ENCODE data around the gene CLDN15. TPM values are rescaled to one million over a fixed set of nuclear protein-coding genes. Genes with fewer than 3 reads are reported as not detected.

Gene CLDN15
- polyA plus RNA-seq, 3 donors: 19.3 TPM; not detected in 2

DNA sequence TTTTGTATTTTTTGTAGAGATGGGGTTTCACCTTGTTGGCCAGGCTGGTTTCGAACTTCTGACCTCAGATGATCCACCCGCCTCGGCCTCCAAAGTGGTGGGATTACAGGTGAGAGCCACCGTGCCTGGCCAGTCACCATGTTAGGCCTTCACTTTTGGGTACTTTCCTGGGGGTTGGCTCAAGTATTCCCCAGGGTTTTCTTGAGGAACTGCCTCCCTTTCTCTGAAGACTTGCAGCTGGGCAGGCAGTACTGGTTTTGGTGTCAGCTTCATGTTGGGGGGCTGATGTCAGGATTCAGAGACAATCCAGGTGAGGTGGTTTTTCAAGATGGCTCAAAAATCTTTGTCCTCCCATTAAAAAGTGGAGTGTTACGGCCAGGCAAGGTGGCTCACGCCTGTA is 12.0 kb downstream of the CLDN15 start:
- TF ChIP-seq, protein P1, sequence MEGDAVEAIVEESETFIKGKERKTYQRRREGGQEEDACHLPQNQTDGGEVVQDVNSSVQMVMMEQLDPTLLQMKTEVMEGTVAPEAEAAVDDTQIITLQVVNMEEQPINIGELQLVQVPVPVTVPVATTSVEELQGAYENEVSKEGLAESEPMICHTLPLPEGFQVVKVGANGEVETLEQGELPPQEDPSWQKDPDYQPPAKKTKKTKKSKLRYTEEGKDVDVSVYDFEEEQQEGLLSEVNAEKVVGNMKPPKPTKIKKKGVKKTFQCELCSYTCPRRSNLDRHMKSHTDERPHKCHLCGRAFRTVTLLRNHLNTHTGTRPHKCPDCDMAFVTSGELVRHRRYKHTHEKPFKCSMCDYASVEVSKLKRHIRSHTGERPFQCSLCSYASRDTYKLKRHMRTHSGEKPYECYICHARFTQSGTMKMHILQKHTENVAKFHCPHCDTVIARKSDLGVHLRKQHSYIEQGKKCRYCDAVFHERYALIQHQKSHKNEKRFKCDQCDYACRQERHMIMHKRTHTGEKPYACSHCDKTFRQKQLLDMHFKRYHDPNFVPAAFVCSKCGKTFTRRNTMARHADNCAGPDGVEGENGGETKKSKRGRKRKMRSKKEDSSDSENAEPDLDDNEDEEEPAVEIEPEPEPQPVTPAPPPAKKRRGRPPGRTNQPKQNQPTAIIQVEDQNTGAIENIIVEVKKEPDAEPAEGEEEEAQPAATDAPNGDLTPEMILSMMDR (IDR thresholded peaks at IDR 0.05): no peak

DNA sequence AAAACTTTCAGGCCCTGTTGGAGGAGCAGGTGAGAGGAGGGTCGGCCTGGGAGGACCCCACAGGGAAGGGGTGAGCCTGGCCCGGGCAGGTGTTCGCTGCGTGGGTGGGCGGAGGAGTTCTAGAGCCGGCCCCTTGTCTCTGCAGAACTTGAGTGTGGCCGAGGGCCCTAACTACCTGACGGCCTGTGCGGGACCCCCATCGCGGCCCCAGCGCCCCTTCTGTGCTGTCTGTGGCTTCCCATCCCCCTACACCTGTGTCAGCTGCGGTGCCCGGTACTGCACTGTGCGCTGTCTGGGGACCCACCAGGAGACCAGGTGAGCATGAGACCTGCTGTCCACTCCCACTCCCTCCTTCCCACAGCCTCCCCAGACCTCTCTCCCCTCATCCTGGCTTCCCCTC is 14.1 kb downstream of the CLDN15 start:
- no peaks in the 10 kb centered on the region for H3K9me3 ChIP-seq (replicated peaks in 1 of 2; ENCODE audit: control insufficient read depth in 1 of 2, insufficient read depth in 1 of 2, low read length in 2 of 2)
- 98% methylated on average over 10 of the region's 15 CpGs for WGBS (ENCODE audit: insufficient coverage)
- H3K4me3 Mint-ChIP-seq: peak overlapping the region in 1 of 2 donors; percentile 9
- H3K27ac Mint-ChIP-seq: peak overlapping the region in 2 of 7 donors; percentile 15 to 27
- peaks cover 56 to 81% of the 10 kb centered on the region in 2 donors for H3K36me3 Mint-ChIP-seq
- TF ChIP-seq, protein P1 (IDR thresholded peaks at IDR 0.05): no peak
- no peaks in the 10 kb centered on the region for H3K27me3 ChIP-seq (ENCODE audit: control insufficient read depth in 2 of 2, insufficient read depth in 2 of 2, low read length in 2 of 2)
- peaks cover 0 to 2% (median 0%) of the 10 kb centered on the region in 3 donors for H3K27me3 Mint-ChIP-seq (ENCODE audit: low read depth in 3 of 3)
- H3K4me3 ChIP-seq (replicated peaks in 1 of 3; ENCODE audit: low read depth in 2 of 3, low read length in 3 of 3): no peak overlapping the region
- H3K36me3 ChIP-seq (replicated peaks in 1 of 2; ENCODE audit: control insufficient read depth in 1 of 2, insufficient read depth in 2 of 2, low read length in 2 of 2): peaks cover 43 to 71% of the 10 kb centered on the region in 2 donors
- peaks cover 19% of the 10 kb centered on the region for H4K20me1 ChIP-seq (ENCODE audit: insufficient read depth, low read length)
- no peak overlapping the region for H3K9ac ChIP-seq (ENCODE audit: insufficient read depth, low read length, poor library complexity, severe bottlenecking)
- intact Hi-C loops (cut with micrococcal nuclease): no loop called here
- H3K4me1 ChIP-seq (ENCODE audit: control insufficient read depth in 1 of 2, insufficient read depth in 2 of 2, low read length in 2 of 2): peaks cover 7 to 16% of the 10 kb centered on the region in 2 donors
- H3K9me3 Mint-ChIP-seq: no peaks in the 10 kb centered on the region
- no peak overlapping the region for H2AFZ ChIP-seq (ENCODE audit: insufficient read depth, low read depth, low read length, poor library complexity, severe bottlenecking)
- DNase-seq: no peak
- H3K4me2 ChIP-seq (replicated peaks; ENCODE audit: extremely low read depth, low read length, poor library complexity, severe bottlenecking): no peak overlapping the region
- H3K27ac ChIP-seq (ENCODE audit: low read depth in 1 of 2, low read length in 2 of 2): no peak overlapping the region
- H3K79me2 ChIP-seq (ENCODE audit: insufficient read depth, low read length): peaks cover 39% of the 10 kb centered on the region
- peaks cover 14% of the 10 kb centered on the region for H3K4me1 Mint-ChIP-seq

More for the DNA sequence above, 12.0 kb downstream of the CLDN15 start:
- Mint-ChIP-seq H3K4me1 (peaks cover 5% of the 10 kb centered on the region), H3K4me3 (no peak overlapping the region), H3K27me3 (ENCODE audit: low read depth in 3 of 3) (peaks cover 0 to 2% (median 1%) of the 10 kb centered on the region in 3 donors), H3K36me3 (peaks cover 62 to 91% of the 10 kb centered on the region in 2 donors), H3K9me3 (no peaks in the 10 kb centered on the region), H3K27ac (no peak overlapping the region)
- H3K9me3 ChIP-seq (replicated peaks in 1 of 2; ENCODE audit: control insufficient read depth in 1 of 2, insufficient read depth in 1 of 2, low read length in 2 of 2): no peaks in the 10 kb centered on the region
- peaks cover 17% of the 10 kb centered on the region for H3K79me2 ChIP-seq (ENCODE audit: insufficient read depth, low read length)
- peaks cover 4 to 5% of the 10 kb centered on the region in 2 donors for H3K4me1 ChIP-seq (ENCODE audit: control insufficient read depth in 1 of 2, insufficient read depth in 2 of 2, low read length in 2 of 2)
- no peak for DNase-seq
- no peak overlapping the region for H3K9ac ChIP-seq (ENCODE audit: insufficient read depth, low read length, poor library complexity, severe bottlenecking)
- no peaks in the 10 kb centered on the region for H3K27me3 ChIP-seq (ENCODE audit: control insufficient read depth in 2 of 2, insufficient read depth in 2 of 2, low read length in 2 of 2)
- H3K4me2 ChIP-seq (replicated peaks; ENCODE audit: extremely low read depth, low read length, poor library complexity, severe bottlenecking): no peak overlapping the region
- peaks cover 19% of the 10 kb centered on the region for H4K20me1 ChIP-seq (ENCODE audit: insufficient read depth, low read length)
- peaks cover 51 to 80% of the 10 kb centered on the region in 2 donors for H3K36me3 ChIP-seq (replicated peaks in 1 of 2; ENCODE audit: control insufficient read depth in 1 of 2, insufficient read depth in 2 of 2, low read length in 2 of 2)
- no peak overlapping the region for H3K4me3 ChIP-seq (replicated peaks in 1 of 3; ENCODE audit: low read depth in 2 of 3, low read length in 3 of 3)
- no peak overlapping the region for H2AFZ ChIP-seq (ENCODE audit: insufficient read depth, low read depth, low read length, poor library complexity, severe bottlenecking)
- intact Hi-C loops (cut with micrococcal nuclease): no loop called here
- H3K27ac ChIP-seq (ENCODE audit: low read depth in 1 of 2, low read length in 2 of 2): no peak overlapping the region
- whole genome bisulfite sequencing (ENCODE audit: insufficient coverage): 98% methylated on average over 4 of the region's 6 CpGs

All from CD14-positive monocyte (primary cell).